Testis (tissue), 2 donors: ENCODE measurements around the gene MTSS2.

Experiments used
- POLR2A ChIP-seq: fragments of 450-650 bp; IDR thresholded peaks from one replicate; pipeline ENCODE4 v1.6.1; 2017; ENCODE audit warnings: antibody characterized with exemption, mild to moderate bottlenecking, moderate library complexity
- TF ChIP-seq, protein P1 (sequence below), 3 experiments: fragments of 450-650 bp in 2 of 3; fragments of 200-600 bp in 1 of 3; sonication (generic) in 1 of 3; IDR thresholded peaks; one replicate each; pipeline ENCODE4 v1.5.1; 2016 to 2019; ENCODE audit warnings: antibody characterized with exemption in 3 of 3, mild to moderate bottlenecking in 2 of 3, moderate library complexity in 1 of 3

DNA sequence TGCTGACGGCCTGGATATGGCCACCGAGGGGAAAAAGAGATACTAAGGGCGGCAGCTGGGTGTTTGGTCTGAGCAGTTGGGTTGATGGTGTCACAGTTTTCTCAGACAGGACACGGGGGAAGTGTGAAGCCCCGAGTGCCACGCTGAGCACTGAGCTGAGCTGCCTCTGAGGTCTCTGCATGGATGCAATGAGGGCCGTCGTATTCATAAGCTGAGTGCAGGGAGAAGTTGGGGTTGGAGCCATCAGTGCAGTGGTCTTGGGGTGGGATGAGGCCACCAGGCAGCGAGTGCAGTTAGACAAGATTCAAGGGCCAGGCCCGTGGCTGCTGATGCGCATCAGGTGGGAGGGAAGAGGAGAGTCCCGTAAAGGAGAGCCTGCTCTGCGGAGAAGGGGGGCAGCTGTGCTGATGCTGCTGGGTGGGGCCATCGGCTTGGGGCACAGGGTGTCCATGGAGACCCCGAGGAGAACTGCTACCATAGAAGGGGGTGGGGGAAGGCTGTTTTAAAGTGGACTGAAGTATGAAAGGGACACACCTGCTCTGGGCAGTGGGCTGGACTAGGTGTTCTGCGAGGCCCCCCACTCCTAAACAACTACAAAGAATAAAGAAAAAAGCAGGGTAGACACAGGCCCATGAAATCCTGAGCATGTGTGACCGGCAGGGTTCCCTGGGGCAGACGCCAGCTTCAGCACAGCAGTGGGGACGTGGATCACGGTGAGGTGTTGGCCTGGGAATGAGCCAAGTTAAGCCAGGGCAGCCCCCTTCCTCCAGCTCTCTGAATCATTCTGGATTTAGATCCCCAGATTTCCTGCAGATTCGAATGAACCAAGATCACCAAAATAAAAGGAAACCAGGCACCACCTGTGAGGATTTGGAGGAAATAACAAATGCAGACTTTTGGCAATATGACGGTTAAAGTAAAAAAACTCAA is 19.8 kb downstream of the MTSS2 start:
- TF ChIP-seq, protein P1, sequence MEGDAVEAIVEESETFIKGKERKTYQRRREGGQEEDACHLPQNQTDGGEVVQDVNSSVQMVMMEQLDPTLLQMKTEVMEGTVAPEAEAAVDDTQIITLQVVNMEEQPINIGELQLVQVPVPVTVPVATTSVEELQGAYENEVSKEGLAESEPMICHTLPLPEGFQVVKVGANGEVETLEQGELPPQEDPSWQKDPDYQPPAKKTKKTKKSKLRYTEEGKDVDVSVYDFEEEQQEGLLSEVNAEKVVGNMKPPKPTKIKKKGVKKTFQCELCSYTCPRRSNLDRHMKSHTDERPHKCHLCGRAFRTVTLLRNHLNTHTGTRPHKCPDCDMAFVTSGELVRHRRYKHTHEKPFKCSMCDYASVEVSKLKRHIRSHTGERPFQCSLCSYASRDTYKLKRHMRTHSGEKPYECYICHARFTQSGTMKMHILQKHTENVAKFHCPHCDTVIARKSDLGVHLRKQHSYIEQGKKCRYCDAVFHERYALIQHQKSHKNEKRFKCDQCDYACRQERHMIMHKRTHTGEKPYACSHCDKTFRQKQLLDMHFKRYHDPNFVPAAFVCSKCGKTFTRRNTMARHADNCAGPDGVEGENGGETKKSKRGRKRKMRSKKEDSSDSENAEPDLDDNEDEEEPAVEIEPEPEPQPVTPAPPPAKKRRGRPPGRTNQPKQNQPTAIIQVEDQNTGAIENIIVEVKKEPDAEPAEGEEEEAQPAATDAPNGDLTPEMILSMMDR (IDR thresholded peaks at IDR 0.05): no peak
- no peak for TF ChIP-seq POLR2A
